Measurements from ENCODE around the gene P2RX7.
"Not testable (repeated sequence)": the region's sequence is repeated elsewhere in the genome, so short reads cannot be mapped to it uniquely, and the experiment has no call there.

The P2RX7 gene

GRCh38 chr12:121139286-121139685 lies 6.6 kb downstream of the P2RX7 start:
- no peak for DNase-seq

GRCh38 chr12:121142171-121142950 lies 9.7 kb downstream of the P2RX7 start:
- DNase-seq = no peak

GRCh38 chr12:121144416-121144914 lies 11.8 kb downstream of the P2RX7 start:
- no peak for DNase-seq

- no peak for DNase-seq
These were observed 12.5 kb downstream of the P2RX7 start for GRCh38 chr12:121145221-121145620.

GRCh38 chr12:121149289-121149688 lies 16.6 kb downstream of the P2RX7 start:
- DNase-seq = not testable (repeated sequence)

GRCh38 chr12:121154793-121155375 lies 22.2 kb downstream of the P2RX7 start:
- DNase-seq = no peak

- no peak for DNase-seq
These were observed 23.7 kb downstream of the P2RX7 start for GRCh38 chr12:121156365-121156764.

GRCh38 chr12:121158085-121158484 lies 25.4 kb downstream of the P2RX7 start:
- no peak for DNase-seq

- not testable (repeated sequence) for DNase-seq
These were observed 26.2 kb downstream of the P2RX7 start for GRCh38 chr12:121158728-121159351.

GRCh38 chr12:121159467-121160307 lies 27.0 kb downstream of the P2RX7 start:
- no peak for DNase-seq

- no peak for DNase-seq
These were observed 29.7 kb downstream of the P2RX7 start for GRCh38 chr12:121162384-121162783.

- DNase-seq = no peak
These were observed 30.3 kb downstream of the P2RX7 start for GRCh38 chr12:121162985-121163384.

- not testable (repeated sequence) for DNase-seq
These were observed 32.2 kb downstream of the P2RX7 start for GRCh38 chr12:121164839-121165238.

- no peak for DNase-seq
These were observed 32.6 kb downstream of the P2RX7 start for GRCh38 chr12:121165316-121165715.

GRCh38 chr12:121166356-121166755 lies 33.7 kb downstream of the P2RX7 start:
- DNase-seq = no peak

GRCh38 chr12:121167232-121167820 lies 34.6 kb downstream of the P2RX7 start:
- no peak for DNase-seq

GRCh38 chr12:121167951-121168350 lies 35.3 kb downstream of the P2RX7 start:
- DNase-seq = no peak

- DNase-seq = no peak
These were observed 37.5 kb downstream of the P2RX7 start for GRCh38 chr12:121170151-121170550.

GRCh38 chr12:121170611-121171260 lies 38.1 kb downstream of the P2RX7 start:
- no peak for DNase-seq

- DNase-seq = no peak
These were observed 39.5 kb downstream of the P2RX7 start for GRCh38 chr12:121172145-121172544.

- DNase-seq = no peak
These were observed 42.9 kb downstream of the P2RX7 start for GRCh38 chr12:121175383-121176119.

Measured in DMS153 (cell line).